Cardiac muscle cell (in vitro differentiated cells and primary cell): ENCODE results near the gene SQSTM1. TPM values are rescaled to one million over a fixed set of nuclear protein-coding genes. Genes with fewer than 3 reads are reported as not detected.

Experiments
- DNase-seq, 2 donors: peaks; one replicate each; pipeline versions ENCODE4 v3.0.0 to v3.0.0-alpha.2; 2010 to 2017; ENCODE audit warnings: low read depth in 1 of 2, low spot score in 1 of 2
- H3K27ac ChIP-seq: fragments of 200-600 bp; sonication (generic); 2 replicates; pipeline ENCODE4 v1.5.1; 2016
- H3K27me3 ChIP-seq: fragments of 200-600 bp; sonication (generic); 2 replicates; pipeline ENCODE4 v1.6.0; 2016; ENCODE audit warnings: control low read depth
- H3K36me3 ChIP-seq: fragments of 200-600 bp; sonication (generic); 2 replicates; pipeline ENCODE4 v1.5.1; 2016; ENCODE audit warnings: control low read depth
- H3K4me1 ChIP-seq: fragments of 200-600 bp; sonication (generic); 2 replicates; pipeline ENCODE4 v1.8.1; 2017; ENCODE audit warnings: low read depth, mild to moderate bottlenecking, mixed run types
- H3K4me3 ChIP-seq: fragments of 200-600 bp; sonication (generic); 2 replicates; pipeline ENCODE4 v1.5.1; 2016; ENCODE audit warnings: mild to moderate bottlenecking
- H3K9me3 ChIP-seq: fragments of 200-600 bp; sonication (generic); 2 replicates; pipeline ENCODE4 v1.5.1; 2017; ENCODE audit warnings: low read depth, mild to moderate bottlenecking, control low read depth
- CTCF ChIP-seq: IDR thresholded peaks from 2 replicates; pipeline ENCODE4 v1.5.1; 2012; ENCODE audit warnings: low read depth, mild to moderate bottlenecking, low read length
- polyA plus RNA-seq: library from polyadenylated mRNA; unstranded; fragments of >200 nt; fragmentation: Nextera tagmentation; extraction: Ambion mirVana; gene quantifications from 2 replicates; pipeline ENCODE4 v1.2.1, GENCODE V29; 2016
- total RNA-seq: library from RNA; depleted of rRNA; stranded (reverse); fragments of >200 nt; gene quantifications from 2 replicates; pipeline ENCODE4 v1.2.3, GENCODE V29; 2016

Gene SQSTM1
- total and polyA plus RNA-seq, 2 experiments from 2014 or later: 110 to 144 TPM

- peak; percentile 60 to 61 for DNase-seq
- peaks cover 22% of the 10 kb centered on the region for H3K4me1 ChIP-seq
- TF ChIP-seq CTCF: no peak
- no peaks in the 10 kb centered on the region for H3K36me3 ChIP-seq
- peak overlapping the region; percentile 98 for H3K4me3 ChIP-seq
- no peaks in the 10 kb centered on the region for H3K9me3 ChIP-seq
- peak overlapping the region; percentile 86 for H3K27ac ChIP-seq
- H3K27me3 ChIP-seq: no peaks in the 10 kb centered on the region
Observed at GRCh38 chr5:179805529-179806249, 15.0 kb upstream of the SQSTM1 start.

- TF ChIP-seq CTCF: no peak
- Histone ChIP-seq H3K9me3 (no peaks in the 10 kb centered on the region), H3K27me3 (no peaks in the 10 kb centered on the region), H3K36me3 (no peaks in the 10 kb centered on the region), H3K4me1 (peaks cover 22% of the 10 kb centered on the region), H3K27ac (peak within 1 kb of the TSS; percentile 86), H3K4me3 (peak within 1 kb of the TSS; percentile 98)
- peak; percentile 83 to 87 for DNase-seq
Observed at GRCh38 chr5:179806250-179807048, 14.3 kb upstream of the SQSTM1 start, which contains the start of gene MGAT4B. Gene MGAT4B, minus strand, starts transcription at chr5:179806866. Its CDS starts 283 bp downstream, at chr5:179806583.

GRCh38 chr5:179812135-179812825, 8.4 kb upstream of the SQSTM1 start:
- H3K36me3 ChIP-seq: no peaks in the 10 kb centered on the region
- no peaks in the 10 kb centered on the region for H3K27me3 ChIP-seq
- no peak overlapping the region for H3K4me3 ChIP-seq
- no peak for TF ChIP-seq CTCF
- H3K9me3 ChIP-seq: no peaks in the 10 kb centered on the region
- no peak for DNase-seq
- no peak overlapping the region for H3K27ac ChIP-seq
- H3K4me1 ChIP-seq: no peaks in the 10 kb centered on the region

- Histone ChIP-seq H3K36me3 (no peaks in the 10 kb centered on the region), H3K27ac (no peak overlapping the region), H3K4me3 (no peak overlapping the region), H3K27me3 (no peaks in the 10 kb centered on the region), H3K9me3 (no peaks in the 10 kb centered on the region), H3K4me1 (no peaks in the 10 kb centered on the region)
- no peak for TF ChIP-seq CTCF
- DNase-seq: no peak
Observed at GRCh38 chr5:179812997-179813607, 7.6 kb upstream of the SQSTM1 start.

GRCh38 chr5:179814090-179814489, 6.6 kb upstream of the SQSTM1 start:
- no peak for TF ChIP-seq CTCF
- Histone ChIP-seq H3K9me3 (no peaks in the 10 kb centered on the region), H3K36me3 (no peaks in the 10 kb centered on the region), H3K4me3 (no peak overlapping the region), H3K27ac (no peak overlapping the region), H3K27me3 (no peaks in the 10 kb centered on the region), H3K4me1 (peaks cover 7% of the 10 kb centered on the region)
- no peak for DNase-seq
